Stimulated activated CD8-positive, alpha-beta memory T cell treated with anti-CD3 and anti-CD28 coated beads, Interleukin-7, amount 100 ng/mL, for 1 hour (primary cell): ENCODE results near the gene MATK.

Source experiments
- DNase-seq, 2 donors: peaks; one replicate each; pipeline ENCODE4 v3.0.0-alpha.2; 2020; ENCODE audit warnings: low read depth in 2 of 2

The MATK gene

GRCh38 chr19:3751236-3751635 lies 34.9 kb downstream of the MATK start:
- no peak for DNase-seq

- no peak for DNase-seq
Measured at GRCh38 chr19:3750211-3750610, 36.0 kb downstream of the MATK start.

DNA sequence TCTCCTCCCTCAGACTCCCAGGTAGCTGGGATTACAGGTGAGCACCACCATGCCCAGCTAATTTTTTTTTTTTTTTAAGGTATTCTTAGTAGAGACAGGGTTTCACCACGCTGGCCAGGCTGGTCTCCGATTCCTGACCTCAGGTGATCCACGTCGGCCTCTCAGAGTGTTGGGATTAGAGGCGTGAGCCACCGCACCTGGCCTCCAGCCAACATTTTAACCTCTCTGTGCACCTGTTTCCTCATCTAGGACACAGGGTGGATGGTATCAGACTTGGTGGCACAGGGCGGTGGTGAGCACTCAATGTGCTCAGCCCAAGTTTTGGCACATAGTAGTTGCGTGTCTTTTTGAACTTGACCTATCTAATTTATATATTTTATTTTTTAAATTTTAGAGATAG lies 37.2 kb downstream of the MATK start:
- no peak for DNase-seq

DNA sequence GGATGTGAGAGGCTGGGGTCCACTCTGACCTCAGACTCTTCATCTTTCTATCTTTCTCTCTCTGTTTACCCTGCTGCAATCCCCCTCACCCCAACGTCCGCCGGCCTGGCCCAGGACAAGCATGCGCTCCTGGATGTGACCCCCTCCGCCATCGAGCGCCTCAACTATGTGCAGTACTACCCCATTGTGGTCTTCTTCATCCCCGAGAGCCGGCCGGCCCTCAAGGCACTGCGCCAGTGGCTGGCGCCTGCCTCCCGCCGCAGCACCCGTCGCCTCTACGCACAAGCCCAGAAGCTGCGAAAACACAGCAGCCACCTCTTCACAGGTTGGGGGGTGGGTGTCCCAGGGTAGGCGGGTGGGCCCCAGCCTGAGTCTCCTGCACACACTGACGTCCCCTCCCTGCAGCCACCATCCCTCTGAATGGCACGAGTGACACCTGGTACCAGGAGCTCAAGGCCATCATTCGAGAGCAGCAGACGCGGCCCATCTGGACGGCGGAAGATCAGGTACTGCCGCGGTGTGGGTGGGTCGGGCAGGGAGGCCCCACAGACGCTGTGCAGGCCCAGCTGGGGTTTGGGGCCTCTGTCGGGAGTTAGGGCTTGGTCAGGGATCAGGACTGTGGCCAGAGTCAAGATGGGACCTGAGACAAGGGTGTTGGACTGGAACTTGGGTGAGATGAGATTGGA lies 39.7 kb downstream of the MATK start:
- no peak for DNase-seq

- DNase-seq, result no peak
Measured at GRCh38 chr19:3745363-3746045, 40.7 kb downstream of the MATK start.

- no peak for DNase-seq
Measured at GRCh38 chr19:3743486-3743885, 42.7 kb downstream of the MATK start.

DNA sequence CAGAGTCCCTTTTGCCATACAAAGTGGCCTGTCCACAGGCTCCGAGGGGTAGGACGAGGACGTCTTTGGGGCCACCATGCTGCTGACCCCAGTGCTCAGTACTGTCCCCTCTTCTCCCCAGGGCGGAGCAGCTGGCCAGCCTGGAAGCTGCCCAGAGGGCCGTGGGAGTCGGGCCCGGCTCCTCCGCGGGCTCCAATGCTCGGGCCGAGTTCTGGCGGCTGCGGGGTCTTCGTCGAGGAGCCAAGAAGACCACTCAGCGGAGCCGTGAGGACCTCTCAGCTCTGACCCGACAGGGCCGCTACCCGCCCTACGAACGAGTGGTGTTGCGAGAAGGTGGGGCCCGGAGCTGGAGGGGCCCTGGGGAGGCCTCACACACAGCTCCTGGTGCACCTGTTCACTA lies 45.8 kb downstream of the MATK start:
- DNase-seq, result no peak

DNA sequence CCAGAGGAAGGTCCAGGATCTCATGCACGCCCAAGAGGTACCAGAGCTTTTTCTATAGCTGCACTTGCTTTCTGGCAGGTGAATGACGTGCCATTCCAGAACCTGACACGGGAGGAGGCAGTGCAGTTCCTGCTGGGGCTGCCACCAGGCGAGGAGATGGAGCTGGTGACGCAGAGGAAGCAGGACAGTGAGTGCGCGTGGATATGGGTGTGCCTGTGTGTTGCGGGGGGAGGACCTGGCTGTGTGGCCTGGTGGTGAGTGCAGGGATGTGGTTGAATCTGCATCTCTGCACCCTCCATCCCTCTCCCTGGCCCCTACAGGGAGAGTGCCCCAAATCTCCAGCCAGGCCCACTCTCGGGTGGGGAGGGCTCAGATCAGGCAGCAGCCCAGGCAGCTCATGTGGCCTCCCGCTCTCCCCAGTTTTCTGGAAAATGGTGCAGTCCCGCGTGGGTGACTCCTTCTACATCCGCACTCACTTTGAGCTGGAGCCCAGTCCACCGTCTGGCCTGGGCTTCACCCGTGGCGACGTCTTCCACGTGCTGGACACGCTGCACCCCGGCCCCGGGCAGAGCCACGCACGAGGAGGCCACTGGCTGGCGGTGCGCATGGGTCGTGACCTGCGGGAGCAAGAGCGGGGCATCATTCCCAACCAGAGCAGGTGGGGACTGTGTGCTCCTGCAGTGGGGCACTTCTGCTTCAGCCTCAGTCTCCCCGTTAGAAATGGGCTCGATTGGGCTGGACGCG lies 47.5 kb downstream of the MATK start:
- DNase-seq, result no peak

- DNase-seq, result no peak
Measured at GRCh38 chr19:3737487-3738205, 48.5 kb downstream of the MATK start.

DNA sequence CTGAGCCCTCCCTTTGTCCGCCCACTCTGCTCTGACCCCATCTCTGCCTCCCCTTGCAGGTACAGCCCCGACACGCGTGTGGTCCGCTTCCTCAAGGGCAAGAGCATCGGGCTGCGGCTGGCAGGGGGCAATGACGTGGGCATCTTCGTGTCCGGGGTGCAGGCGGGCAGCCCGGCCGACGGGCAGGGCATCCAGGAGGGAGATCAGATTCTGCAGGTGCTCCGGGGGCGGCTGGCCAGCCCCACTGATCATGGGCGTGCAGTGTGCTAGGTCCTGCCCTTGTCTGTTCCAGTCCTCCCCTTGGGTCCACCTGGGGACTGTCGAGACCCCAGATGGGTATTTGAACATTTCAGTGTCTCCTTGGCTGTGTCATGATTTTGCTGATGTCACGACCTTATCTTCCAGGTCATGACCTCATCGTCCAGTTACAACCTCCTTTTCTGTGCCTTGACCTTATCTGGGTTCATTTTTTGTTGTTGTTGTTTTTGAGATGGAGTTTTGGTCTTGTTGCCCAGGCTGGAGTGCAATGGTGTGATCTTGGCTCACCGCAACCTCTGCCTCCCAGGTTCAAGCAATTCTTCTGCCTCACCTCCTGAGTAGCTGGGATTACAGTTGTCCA lies 50.0 kb downstream of the MATK start:
- DNase-seq, result no peak

DNA sequence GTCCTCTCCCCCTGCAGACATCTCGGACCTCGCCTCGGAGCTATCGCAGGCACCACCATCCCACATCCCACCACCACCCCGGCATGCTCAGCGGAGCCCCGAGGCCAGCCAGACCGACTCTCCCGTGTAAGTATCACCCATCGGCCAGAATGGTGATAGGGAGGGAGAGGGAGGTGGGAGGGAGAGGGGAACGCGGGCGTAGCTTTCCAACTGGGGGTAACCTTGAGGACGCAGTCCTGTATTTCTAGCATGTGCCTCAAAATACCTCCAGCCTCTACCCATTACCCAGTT lies 51.9 kb downstream of the MATK start:
- DNase-seq, result no peak

- no peak for DNase-seq
Measured at GRCh38 chr19:3733549-3734309, 52.5 kb downstream of the MATK start.

GRCh38 chr19:3732108-3732507 lies 54.1 kb downstream of the MATK start:
- DNase-seq, result no peak

DNA sequence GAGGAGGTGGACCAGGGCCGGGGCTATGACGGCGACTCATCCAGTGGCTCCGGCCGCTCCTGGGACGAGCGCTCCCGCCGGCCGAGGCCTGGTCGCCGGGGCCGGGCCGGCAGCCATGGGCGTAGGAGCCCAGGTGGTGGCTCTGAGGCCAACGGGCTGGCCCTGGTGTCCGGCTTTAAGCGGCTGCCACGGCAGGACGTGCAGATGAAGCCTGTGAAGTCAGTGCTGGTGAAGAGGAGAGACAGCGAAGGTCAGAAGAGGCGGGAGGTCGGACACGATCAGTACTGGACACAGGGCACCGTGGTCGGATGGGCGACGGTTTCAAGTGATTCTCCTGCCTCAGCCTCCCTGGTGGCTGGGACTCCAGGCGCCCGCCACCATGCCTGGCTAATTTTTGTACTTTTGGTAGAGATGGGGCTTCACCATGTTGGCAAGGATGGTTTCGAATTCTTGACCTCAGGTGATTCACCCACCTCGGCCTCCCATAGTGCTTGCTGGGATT lies 55.7 kb downstream of the MATK start:
- DNase-seq, result no peak
